Tibial nerve (tissue), 4 donors: ENCODE results near the gene ST6GALNAC6. TPM values are rescaled to one million over a fixed set of nuclear protein-coding genes. Genes with fewer than 3 reads are reported as not detected.

ENCODE experiments used
- DNase-seq, 2 donors: peaks; one replicate each; pipeline ENCODE4 v3.0.0-alpha.2; 2019; ENCODE audit warnings: low spot score in 2 of 2
- H3K27ac ChIP-seq, 4 donors: fragments of 200-600 bp; sonication (generic) in 3 of 4; one replicate each; pipeline ENCODE4 v1.5.1; 2017 to 2019; ENCODE audit warnings: mild to moderate bottlenecking in 1 of 4
- H3K27me3 ChIP-seq, 2 donors: fragments of 200-600 bp; sonication (generic) in 1 of 2; one replicate each; pipeline versions ENCODE4 v1.5.1 to v1.6.0; 2017 to 2019
- H3K36me3 ChIP-seq, 3 donors: fragments of 200-600 bp; sonication (generic); one replicate each; pipeline ENCODE4 v1.5.1; 2018 to 2019
- H3K4me1 ChIP-seq, 4 donors: fragments of 200-600 bp; sonication (generic) in 3 of 4; one replicate each; pipeline ENCODE4 v1.5.1; 2017 to 2019
- H3K4me3 ChIP-seq, 4 donors: fragments of 200-600 bp; sonication (generic) in 3 of 4; one replicate each; pipeline ENCODE4 v1.5.1; 2017 to 2019; ENCODE audit warnings: mild to moderate bottlenecking in 1 of 4, moderate library complexity in 1 of 4
- H3K9me3 ChIP-seq, 4 donors: fragments of 200-600 bp; sonication (generic) in 3 of 4; one replicate each; pipeline ENCODE4 v1.5.1; 2017 to 2019
- EP300 ChIP-seq, 2 donors: sonication (generic); formaldehyde crosslinking; IDR thresholded peaks; one replicate each; pipeline ENCODE4 v1.6.1; 2017; ENCODE audit warnings: antibody characterized with exemption in 2 of 2, mild to moderate bottlenecking in 1 of 2
- POLR2A ChIP-seq, 2 donors: fragments of 450-650 bp; IDR thresholded peaks; one replicate each; pipeline ENCODE4 v1.6.1; 2017; ENCODE audit warnings: antibody characterized with exemption in 2 of 2, mild to moderate bottlenecking in 2 of 2, moderate library complexity in 2 of 2
- WGBS, 2 donors: methylation state at CpG; one replicate each; pipeline ENCODE4 v1.1.5; 2018; 5-methylcytosine and 5-hydroxymethylcytosine counted together
- total RNA-seq, 4 donors: library from RNA; depleted of rRNA; stranded (reverse); fragments of >200 nt; gene quantifications; one replicate each; pipeline ENCODE4 v1.1.0, GENCODE V29; 2016
- TF ChIP-seq, protein P1 (sequence below), 5 experiments: fragments of 200-600 bp in 3 of 5; fragments of 450-650 bp in 2 of 5; sonication (generic) in 3 of 5; IDR thresholded peaks; one replicate each; pipeline ENCODE4 v1.5.1; 2016 to 2019; ENCODE audit warnings: antibody characterized with exemption in 5 of 5, mild to moderate bottlenecking in 3 of 5, moderate library complexity in 2 of 5

The ST6GALNAC6 gene
- total RNA-seq, 4 donors from 2014 or later = 108 to 193 (median 172) TPM

DNA sequence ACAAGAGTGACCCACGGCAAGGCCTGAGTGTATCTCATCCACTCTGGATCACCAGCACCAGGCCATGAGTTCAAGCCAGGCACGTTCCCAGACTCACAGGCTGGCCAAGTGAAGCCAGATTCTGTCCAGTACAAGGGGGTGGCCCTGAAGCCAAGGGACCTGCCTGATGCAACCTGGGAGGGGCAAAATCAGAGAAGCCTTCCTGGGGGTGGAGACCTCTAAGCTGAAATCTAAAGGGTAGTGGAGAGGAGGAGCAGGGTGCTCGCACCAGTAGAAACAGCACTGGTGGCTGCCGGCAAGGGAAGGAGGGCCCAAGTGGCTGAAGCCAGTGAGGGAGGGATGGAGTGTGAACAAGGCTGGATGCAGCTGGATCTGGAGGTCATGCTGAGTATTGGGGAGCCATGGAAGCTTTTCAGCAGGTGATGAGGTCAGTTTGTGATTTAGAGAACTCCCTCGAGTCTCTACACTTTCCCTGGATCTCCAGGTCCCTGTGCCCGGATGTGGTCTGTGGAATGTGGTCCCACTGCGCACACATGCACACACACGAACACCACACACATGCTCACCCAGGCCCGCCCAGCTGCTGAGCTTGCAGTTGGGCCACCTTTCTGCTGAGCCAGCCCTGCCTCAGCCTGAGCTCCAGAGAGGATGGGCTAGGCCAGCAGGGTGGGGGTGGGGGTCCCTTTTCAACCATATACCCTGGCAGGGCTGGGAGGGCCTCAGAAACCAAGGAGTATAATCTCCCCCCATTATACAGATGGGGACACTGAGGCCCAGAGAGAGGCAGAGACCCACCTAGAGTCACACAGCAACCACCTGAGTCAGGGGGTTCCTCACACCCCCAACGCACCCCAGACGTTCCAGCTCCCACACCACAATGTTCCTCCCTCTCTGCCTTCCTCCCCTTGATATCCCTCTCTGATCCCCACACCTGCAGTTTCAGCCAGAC lies 29.5 kb upstream of the ST6GALNAC6 start:
- 69 to 77% methylated on average over 11 of the region's 11 CpGs for WGBS, 2 donors
- peaks cover 0 to 45% of the 10 kb centered on the region in 2 donors for H3K27me3 ChIP-seq
- DNase-seq = no peak

DNA sequence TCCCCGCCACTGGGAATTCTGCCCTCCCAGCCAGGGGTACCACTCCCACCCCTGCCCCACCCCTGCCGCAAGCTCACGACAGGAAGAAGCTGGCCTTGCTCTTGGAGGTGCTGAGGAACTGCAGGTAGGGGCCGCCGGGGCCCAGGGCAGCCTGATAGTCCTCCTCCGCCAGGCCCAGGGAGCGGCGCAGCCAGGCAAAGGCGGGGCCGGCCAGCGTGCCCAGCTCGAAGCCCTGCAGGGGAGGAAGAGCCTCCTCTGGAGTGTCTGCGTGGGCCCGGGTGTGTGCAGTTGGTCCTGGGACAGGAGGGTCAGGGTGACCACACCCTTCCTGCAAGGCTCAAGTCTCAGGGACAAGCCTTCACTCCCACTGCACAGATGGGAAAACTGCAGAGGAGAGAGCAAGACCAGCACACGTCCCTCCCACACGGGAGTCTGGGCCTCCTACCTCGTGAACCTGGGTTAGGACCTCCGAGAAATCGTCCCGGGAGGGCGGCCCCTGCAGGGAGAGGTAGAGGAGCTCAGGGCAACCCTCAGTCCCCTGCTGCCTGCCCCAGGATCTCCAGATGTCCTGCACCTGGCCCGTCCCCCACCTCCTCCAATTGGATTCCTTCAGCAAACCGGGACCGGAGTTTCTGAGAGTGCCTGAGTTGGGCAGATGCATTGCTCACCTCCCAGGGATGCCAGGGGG lies 28.7 kb upstream of the ST6GALNAC6 start:
- no peak overlapping the region for H3K4me3 ChIP-seq
- no peak for DNase-seq
- H3K4me1 ChIP-seq = peaks cover 0 to 39% (median 27%) of the 10 kb centered on the region in 4 donors
- H3K27me3 ChIP-seq = peaks cover 0 to 45% of the 10 kb centered on the region in 2 donors
- no peaks in the 10 kb centered on the region for H3K9me3 ChIP-seq
- no peaks in the 10 kb centered on the region for H3K36me3 ChIP-seq
- 35 to 47% methylated on average over 7 to 24 of the region's 24 CpGs for WGBS, 2 donors
- TF ChIP-seq, protein P1, sequence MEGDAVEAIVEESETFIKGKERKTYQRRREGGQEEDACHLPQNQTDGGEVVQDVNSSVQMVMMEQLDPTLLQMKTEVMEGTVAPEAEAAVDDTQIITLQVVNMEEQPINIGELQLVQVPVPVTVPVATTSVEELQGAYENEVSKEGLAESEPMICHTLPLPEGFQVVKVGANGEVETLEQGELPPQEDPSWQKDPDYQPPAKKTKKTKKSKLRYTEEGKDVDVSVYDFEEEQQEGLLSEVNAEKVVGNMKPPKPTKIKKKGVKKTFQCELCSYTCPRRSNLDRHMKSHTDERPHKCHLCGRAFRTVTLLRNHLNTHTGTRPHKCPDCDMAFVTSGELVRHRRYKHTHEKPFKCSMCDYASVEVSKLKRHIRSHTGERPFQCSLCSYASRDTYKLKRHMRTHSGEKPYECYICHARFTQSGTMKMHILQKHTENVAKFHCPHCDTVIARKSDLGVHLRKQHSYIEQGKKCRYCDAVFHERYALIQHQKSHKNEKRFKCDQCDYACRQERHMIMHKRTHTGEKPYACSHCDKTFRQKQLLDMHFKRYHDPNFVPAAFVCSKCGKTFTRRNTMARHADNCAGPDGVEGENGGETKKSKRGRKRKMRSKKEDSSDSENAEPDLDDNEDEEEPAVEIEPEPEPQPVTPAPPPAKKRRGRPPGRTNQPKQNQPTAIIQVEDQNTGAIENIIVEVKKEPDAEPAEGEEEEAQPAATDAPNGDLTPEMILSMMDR (IDR thresholded peaks at IDR 0.05) = no peak
- no peak for TF ChIP-seq POLR2A (IDR thresholded peaks at IDR 0.05)
- no peak for TF ChIP-seq EP300 (IDR thresholded peaks at IDR 0.05)
- no peak overlapping the region for H3K27ac ChIP-seq

More for the DNA sequence above, 29.5 kb upstream of the ST6GALNAC6 start:
- Histone ChIP-seq H3K36me3 (peaks cover 0 to under 1% (median 0%) of the 10 kb centered on the region in 3 donors), H3K4me3 (no peak overlapping the region), H3K27ac (no peak overlapping the region), H3K9me3 (no peaks in the 10 kb centered on the region), H3K4me1 (peaks cover 0 to 39% (median 27%) of the 10 kb centered on the region in 4 donors)
- TF ChIP-seq, protein P1 (IDR thresholded peaks at IDR 0.05) = no peak
- no peak for TF ChIP-seq EP300 (IDR thresholded peaks at IDR 0.05)
- TF ChIP-seq POLR2A (IDR thresholded peaks at IDR 0.05) = no peak

DNA sequence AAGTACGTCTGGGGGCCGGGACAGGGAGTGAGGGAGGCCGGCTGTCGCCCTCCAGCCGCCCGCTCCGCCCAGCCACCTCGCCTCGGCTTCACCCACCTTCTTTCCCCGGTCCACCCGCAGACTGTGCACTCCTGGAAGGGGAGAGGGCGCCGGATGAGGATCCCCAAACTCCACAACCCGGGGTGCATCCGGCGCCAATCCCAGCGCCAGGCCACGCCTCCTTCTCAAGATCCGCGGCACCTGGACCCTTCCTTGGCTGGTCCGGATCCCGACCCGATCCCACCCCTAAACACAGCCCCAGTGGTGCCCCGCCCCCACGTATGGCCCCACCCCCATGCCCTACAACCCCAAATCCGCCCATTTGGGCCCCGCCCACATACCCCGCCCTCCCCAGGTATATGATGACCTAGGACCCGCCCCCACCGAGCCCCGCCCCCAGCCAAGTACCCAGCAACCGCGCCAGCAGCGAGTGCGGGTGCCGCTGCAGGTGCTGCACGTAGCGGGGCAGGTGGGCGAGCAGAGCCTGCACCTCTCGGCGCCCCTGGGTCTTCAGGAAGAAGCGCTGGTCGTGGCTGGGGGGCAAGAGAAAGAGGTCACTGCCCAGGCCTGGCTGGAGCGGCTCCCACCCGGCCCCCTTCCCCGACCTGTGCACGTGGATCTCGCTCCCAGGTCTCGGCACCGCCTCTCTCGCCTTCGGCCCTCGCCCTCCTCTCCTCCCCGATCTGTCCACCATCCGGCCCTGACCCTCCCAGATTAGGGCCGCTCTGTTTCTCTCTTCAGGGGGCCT lies 28.0 kb upstream of the ST6GALNAC6 start:
- peak overlapping the region in 2 of 4 donors; percentile 12 to 32 for H3K4me3 ChIP-seq
- H3K27me3 ChIP-seq = peaks cover 0 to 45% of the 10 kb centered on the region in 2 donors
- H3K36me3 ChIP-seq = no peaks in the 10 kb centered on the region
- 9 to 17% methylated on average over 15 to 25 of the region's 56 CpGs for WGBS, 2 donors
- TF ChIP-seq, protein P1 (IDR thresholded peaks at IDR 0.05) = no peak
- TF ChIP-seq EP300 (IDR thresholded peaks at IDR 0.05) (no peak), POLR2A (IDR thresholded peaks at IDR 0.05) (no peak)
- H3K27ac ChIP-seq = no peak overlapping the region
- DNase-seq = no peak
- H3K9me3 ChIP-seq = no peaks in the 10 kb centered on the region
- peaks cover 0 to 39% (median 27%) of the 10 kb centered on the region in 4 donors for H3K4me1 ChIP-seq

DNA sequence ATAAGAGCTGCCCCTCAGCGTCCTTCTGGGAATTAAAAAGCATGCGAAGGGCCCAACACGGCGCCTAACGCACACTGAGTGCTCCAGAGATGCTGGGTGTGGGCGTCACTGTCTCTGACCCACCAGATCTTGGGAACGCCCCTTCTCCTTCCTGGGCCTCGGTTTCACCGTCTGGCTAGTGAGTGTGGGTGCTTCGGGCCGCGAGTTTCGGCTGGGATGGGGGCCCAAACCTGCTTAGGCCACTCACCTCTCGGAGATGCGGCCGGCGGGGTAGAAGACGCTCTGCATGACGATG lies 27.4 kb upstream of the ST6GALNAC6 start:
- WGBS, 2 donors = 29 to 38% methylated on average over 5 to 19 of the region's 19 CpGs
- Histone ChIP-seq H3K36me3 (no peaks in the 10 kb centered on the region), H3K27me3 (peaks cover 0 to 45% of the 10 kb centered on the region in 2 donors), H3K4me3 (peak overlapping the region in 2 of 4 donors; percentile 12 to 32), H3K4me1 (peaks cover 0 to 41% (median 29%) of the 10 kb centered on the region in 4 donors), H3K9me3 (no peaks in the 10 kb centered on the region), H3K27ac (no peak overlapping the region)
- TF ChIP-seq, protein P1 (IDR thresholded peaks at IDR 0.05) = no peak
- TF ChIP-seq EP300 (IDR thresholded peaks at IDR 0.05) (no peak), POLR2A (IDR thresholded peaks at IDR 0.05) (no peak)
- DNase-seq = no peak
